HepG2 (cell line): ENCODE results near the gene DHX57. TPM values are rescaled to one million over a fixed set of nuclear protein-coding genes. Genes with fewer than 3 reads are reported as not detected.

Source experiments
- ATRX ChIP-seq: sonication (generic); formaldehyde crosslinking; IDR thresholded peaks from 2 replicates; pipeline ENCODE4 v1.4.0; 2020; ENCODE audit warnings: missing genetic modification reagents, borderline replicate concordance
- CREB1 ChIP-seq, 2 experiments: fragments of 450-650 bp in 1 of 2; IDR thresholded peaks; 2 replicates each; pipeline ENCODE4 v1.6.1; 2016 to 2017; ENCODE audit warnings: control low read depth in 1 of 2, mild to moderate bottlenecking in 1 of 2, missing compliant biosample characterization in 1 of 2, missing genetic modification characterization in 1 of 2
- ELF1 ChIP-seq: sonication (generic); formaldehyde crosslinking; IDR thresholded peaks from 2 replicates; pipeline ENCODE4 v1.4.0; 2020; ENCODE audit warnings: missing genetic modification reagents
- FLYWCH1 ChIP-seq: sonication (generic); formaldehyde crosslinking; IDR thresholded peaks from 2 replicates; pipeline ENCODE4 v1.8.1; 2023; ENCODE audit warnings: mild to moderate bottlenecking, missing genetic modification reagents
- KMT2B ChIP-seq: IDR thresholded peaks from 2 replicates; pipeline ENCODE4 v1.6.1; 2016; ENCODE audit warnings: missing genetic modification reagents, missing compliant biosample characterization
- RXRA ChIP-seq: sonication (generic); formaldehyde crosslinking; IDR thresholded peaks from 2 replicates; pipeline ENCODE4 v1.5.1; 2020; ENCODE audit warnings: missing genetic modification reagents
- RXRB ChIP-seq: IDR thresholded peaks from 2 replicates; pipeline ENCODE4 v1.6.1; 2016; ENCODE audit warnings: borderline replicate concordance, missing genetic modification reagents, missing compliant biosample characterization
- SP2 ChIP-seq: sonication (generic); formaldehyde crosslinking; IDR thresholded peaks from 2 replicates; pipeline ENCODE4 v1.5.1; 2020; ENCODE audit warnings: mild to moderate bottlenecking, missing genetic modification reagents
- ZFX ChIP-seq: sonication (generic); formaldehyde crosslinking; IDR thresholded peaks from 2 replicates; pipeline ENCODE4 v1.4.0; 2020; ENCODE audit warnings: mild to moderate bottlenecking, low read depth, missing genetic modification reagents, moderate library complexity
- ZNF12 ChIP-seq: sonication (generic); formaldehyde crosslinking; IDR thresholded peaks from 2 replicates; pipeline ENCODE4 v1.5.0; 2020; ENCODE audit warnings: missing genetic modification reagents
- ZNF274 ChIP-seq: sonication (generic); formaldehyde crosslinking; IDR thresholded peaks from 2 replicates; pipeline ENCODE4 v1.5.1; 2020; ENCODE audit warnings: mild to moderate bottlenecking, missing genetic modification reagents
- ZNF564 ChIP-seq: sonication (generic); formaldehyde crosslinking; IDR thresholded peaks from 2 replicates; pipeline ENCODE4 v1.8.1; 2023; ENCODE audit warnings: mild to moderate bottlenecking, missing genetic modification reagents
- ZNF614 ChIP-seq: IDR thresholded peaks from 2 replicates; pipeline ENCODE4 v1.6.1; 2018; ENCODE audit warnings: missing biosample characterization, missing genetic modification reagents, inconsistent platforms, borderline replicate concordance
- ZNF841 ChIP-seq: sonication (generic); formaldehyde crosslinking; IDR thresholded peaks from 2 replicates; pipeline ENCODE4 v1.8.1; 2023; ENCODE audit warnings: missing genetic modification reagents, borderline replicate concordance
- polyA plus RNA-seq, 8 experiments: library from polyadenylated mRNA; depleted of rRNA in 3 of 8; stranded (reverse) in 7 of 8; unstranded in 1 of 8; fragments of >200 nt; fragmentation: Illumina TruSeq in 4 of 8; extraction: Trizol in 4 of 8; gene quantifications; 2 replicates each; pipeline versions ENCODE4 v1.2.1 to v1.2.3, GENCODE V29; 2011 to 2016; ENCODE audit warnings: low read depth in 4 of 8, missing spikeins in 1 of 8, mixed read lengths in 1 of 8; ENCODE audit not compliant: insufficient read depth in 1 of 8
- total RNA-seq, 5 experiments: library from RNA; depleted of rRNA; stranded (reverse); fragments of >200 nt; fragmentation: Illumina TruSeq; extraction: Trizol; gene quantifications; 2 replicates each; pipeline ENCODE4 v1.2.3, GENCODE V29; 2016; ENCODE audit warnings: low read depth in 1 of 5
- TF ChIP-seq, protein P1 (sequence below): sonication (generic); formaldehyde crosslinking; IDR thresholded peaks from 2 replicates; pipeline ENCODE4 v1.8.1; 2022; ENCODE audit warnings: mild to moderate bottlenecking, missing genetic modification reagents
- TF ChIP-seq, protein P2 (sequence below): sonication (generic); formaldehyde crosslinking; IDR thresholded peaks from 2 replicates; pipeline ENCODE4 v1.4.0; 2020; ENCODE audit warnings: missing genetic modification reagents
- TF ChIP-seq, protein P3 (sequence below): sonication (generic); formaldehyde crosslinking; IDR thresholded peaks from 2 replicates; pipeline ENCODE4 v1.5.1; 2020; ENCODE audit warnings: missing genetic modification reagents, mild to moderate bottlenecking, borderline replicate concordance
- TF ChIP-seq, protein P4 (sequence below): sonication (generic); formaldehyde crosslinking; IDR thresholded peaks from 2 replicates; pipeline ENCODE4 v1.5.1; 2020; ENCODE audit warnings: mild to moderate bottlenecking, missing genetic modification reagents, moderate library complexity

Gene DHX57
- total and polyA plus RNA-seq, 2 of the 13 experiments (the other 11 are each of a cell fraction or from before 2014, with no cell fraction given): 9.2 to 24.2 TPM

DNA sequence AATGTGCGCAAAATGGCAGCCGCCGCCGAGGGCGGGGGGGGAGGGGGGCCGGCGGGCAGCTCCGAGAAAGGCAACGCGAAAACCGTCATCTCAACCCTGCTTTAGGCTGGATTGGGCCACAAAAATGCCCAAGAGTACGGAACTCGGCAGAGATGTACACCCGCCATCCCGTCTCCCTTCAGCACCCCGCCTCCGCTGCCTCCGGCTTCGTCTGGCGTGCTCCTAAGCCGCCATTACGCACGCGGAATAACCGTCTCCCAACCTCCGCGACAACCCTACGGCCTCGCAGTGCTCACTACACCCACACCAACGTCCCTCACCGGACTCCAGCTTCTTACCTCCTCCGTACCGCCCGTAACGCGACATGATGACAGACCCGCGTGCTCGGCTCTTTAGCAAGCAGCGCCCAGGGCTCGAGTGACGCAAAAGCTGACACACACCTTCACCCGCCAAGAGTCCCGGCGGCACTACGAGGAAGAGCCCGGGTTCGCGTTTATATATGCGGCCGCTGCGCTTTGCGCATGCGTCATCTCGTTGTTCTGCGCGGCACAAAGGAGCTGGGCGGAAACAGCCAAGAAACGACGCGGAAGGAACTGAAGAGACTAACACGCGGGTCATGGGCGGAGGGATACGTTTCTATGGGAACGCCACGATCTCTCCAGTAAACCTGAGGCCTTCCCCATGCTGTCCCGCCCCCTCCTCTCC lies 124.7 kb downstream of the DHX57 start, which contains the start of gene SRSF7 (continued):
- TF ChIP-seq, protein P1, sequence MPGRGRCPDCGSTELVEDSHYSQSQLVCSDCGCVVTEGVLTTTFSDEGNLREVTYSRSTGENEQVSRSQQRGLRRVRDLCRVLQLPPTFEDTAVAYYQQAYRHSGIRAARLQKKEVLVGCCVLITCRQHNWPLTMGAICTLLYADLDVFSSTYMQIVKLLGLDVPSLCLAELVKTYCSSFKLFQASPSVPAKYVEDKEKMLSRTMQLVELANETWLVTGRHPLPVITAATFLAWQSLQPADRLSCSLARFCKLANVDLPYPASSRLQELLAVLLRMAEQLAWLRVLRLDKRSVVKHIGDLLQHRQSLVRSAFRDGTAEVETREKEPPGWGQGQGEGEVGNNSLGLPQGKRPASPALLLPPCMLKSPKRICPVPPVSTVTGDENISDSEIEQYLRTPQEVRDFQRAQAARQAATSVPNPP (CRISPR knock-in tag): 0 out of 2 replicates have a peak, but pooled peaks have one; percentile 84
- TF ChIP-seq ZNF614 (CRISPR knock-in tag): peak; percentile 91
- TF ChIP-seq, protein P2, sequence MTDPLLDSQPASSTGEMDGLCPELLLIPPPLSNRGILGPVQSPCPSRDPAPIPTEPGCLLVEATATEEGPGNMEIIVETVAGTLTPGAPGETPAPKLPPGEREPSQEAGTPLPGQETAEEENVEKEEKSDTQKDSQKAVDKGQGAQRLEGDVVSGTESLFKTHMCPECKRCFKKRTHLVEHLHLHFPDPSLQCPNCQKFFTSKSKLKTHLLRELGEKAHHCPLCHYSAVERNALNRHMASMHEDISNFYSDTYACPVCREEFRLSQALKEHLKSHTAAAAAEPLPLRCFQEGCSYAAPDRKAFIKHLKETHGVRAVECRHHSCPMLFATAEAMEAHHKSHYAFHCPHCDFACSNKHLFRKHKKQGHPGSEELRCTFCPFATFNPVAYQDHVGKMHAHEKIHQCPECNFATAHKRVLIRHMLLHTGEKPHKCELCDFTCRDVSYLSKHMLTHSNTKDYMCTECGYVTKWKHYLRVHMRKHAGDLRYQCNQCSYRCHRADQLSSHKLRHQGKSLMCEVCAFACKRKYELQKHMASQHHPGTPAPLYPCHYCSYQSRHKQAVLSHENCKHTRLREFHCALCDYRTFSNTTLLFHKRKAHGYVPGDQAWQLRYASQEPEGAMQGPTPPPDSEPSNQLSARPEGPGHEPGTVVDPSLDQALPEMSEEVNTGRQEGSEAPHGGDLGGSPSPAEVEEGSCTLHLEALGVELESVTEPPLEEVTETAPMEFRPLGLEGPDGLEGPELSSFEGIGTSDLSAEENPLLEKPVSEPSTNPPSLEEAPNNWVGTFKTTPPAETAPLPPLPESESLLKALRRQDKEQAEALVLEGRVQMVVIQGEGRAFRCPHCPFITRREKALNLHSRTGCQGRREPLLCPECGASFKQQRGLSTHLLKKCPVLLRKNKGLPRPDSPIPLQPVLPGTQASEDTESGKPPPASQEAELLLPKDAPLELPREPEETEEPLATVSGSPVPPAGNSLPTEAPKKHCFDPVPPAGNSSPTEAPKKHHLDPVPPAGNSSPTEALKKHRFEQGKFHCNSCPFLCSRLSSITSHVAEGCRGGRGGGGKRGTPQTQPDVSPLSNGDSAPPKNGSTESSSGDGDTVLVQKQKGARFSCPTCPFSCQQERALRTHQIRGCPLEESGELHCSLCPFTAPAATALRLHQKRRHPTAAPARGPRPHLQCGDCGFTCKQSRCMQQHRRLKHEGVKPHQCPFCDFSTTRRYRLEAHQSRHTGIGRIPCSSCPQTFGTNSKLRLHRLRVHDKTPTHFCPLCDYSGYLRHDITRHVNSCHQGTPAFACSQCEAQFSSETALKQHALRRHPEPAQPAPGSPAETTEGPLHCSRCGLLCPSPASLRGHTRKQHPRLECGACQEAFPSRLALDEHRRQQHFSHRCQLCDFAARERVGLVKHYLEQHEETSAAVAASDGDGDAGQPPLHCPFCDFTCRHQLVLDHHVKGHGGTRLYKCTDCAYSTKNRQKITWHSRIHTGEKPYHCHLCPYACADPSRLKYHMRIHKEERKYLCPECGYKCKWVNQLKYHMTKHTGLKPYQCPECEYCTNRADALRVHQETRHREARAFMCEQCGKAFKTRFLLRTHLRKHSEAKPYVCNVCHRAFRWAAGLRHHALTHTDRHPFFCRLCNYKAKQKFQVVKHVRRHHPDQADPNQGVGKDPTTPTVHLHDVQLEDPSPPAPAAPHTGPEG: peak; percentile 83; the same call in 1 of the 2 replicates
- peak; percentile 85 for TF ChIP-seq CREB1 (IDR thresholded peaks at IDR 0.05)
- TF ChIP-seq CREB1 (CRISPR knock-in tag; IDR thresholded peaks at IDR 0.05): peak; percentile 75
- TF ChIP-seq RXRA (CRISPR knock-in tag): peak; percentile 66
- TF ChIP-seq, protein P3, sequence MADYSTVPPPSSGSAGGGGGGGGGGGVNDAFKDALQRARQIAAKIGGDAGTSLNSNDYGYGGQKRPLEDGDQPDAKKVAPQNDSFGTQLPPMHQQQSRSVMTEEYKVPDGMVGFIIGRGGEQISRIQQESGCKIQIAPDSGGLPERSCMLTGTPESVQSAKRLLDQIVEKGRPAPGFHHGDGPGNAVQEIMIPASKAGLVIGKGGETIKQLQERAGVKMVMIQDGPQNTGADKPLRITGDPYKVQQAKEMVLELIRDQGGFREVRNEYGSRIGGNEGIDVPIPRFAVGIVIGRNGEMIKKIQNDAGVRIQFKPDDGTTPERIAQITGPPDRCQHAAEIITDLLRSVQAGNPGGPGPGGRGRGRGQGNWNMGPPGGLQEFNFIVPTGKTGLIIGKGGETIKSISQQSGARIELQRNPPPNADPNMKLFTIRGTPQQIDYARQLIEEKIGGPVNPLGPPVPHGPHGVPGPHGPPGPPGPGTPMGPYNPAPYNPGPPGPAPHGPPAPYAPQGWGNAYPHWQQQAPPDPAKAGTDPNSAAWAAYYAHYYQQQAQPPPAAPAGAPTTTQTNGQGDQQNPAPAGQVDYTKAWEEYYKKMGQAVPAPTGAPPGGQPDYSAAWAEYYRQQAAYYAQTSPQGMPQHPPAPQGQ (CRISPR knock-in tag): peak; percentile 81; the same call in 1 of the 2 replicates
- TF ChIP-seq ATRX (CRISPR knock-in tag): no peak
- TF ChIP-seq ZFX (CRISPR knock-in tag): no peak; the same call in 1 of the 2 replicates
- peak; percentile 56; the same call in 1 of the 2 replicates for TF ChIP-seq ZNF12 (CRISPR knock-in tag)
- TF ChIP-seq SP2: no peak; the same call in 1 of the 2 replicates
- peak; percentile 93 for TF ChIP-seq ELF1 (CRISPR knock-in tag)
- peak; percentile 95 for TF ChIP-seq ZNF564 (CRISPR knock-in tag)
- peak; percentile 83; the same call in 1 of the 2 replicates for TF ChIP-seq KMT2B (CRISPR knock-in tag)
- TF ChIP-seq, protein P4, sequence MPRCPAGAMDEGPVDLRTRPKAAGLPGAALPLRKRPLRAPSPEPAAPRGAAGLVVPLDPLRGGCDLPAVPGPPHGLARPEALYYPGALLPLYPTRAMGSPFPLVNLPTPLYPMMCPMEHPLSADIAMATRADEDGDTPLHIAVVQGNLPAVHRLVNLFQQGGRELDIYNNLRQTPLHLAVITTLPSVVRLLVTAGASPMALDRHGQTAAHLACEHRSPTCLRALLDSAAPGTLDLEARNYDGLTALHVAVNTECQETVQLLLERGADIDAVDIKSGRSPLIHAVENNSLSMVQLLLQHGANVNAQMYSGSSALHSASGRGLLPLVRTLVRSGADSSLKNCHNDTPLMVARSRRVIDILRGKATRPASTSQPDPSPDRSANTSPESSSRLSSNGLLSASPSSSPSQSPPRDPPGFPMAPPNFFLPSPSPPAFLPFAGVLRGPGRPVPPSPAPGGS (CRISPR knock-in tag): peak; percentile 93
- peak; percentile 97 for TF ChIP-seq ZNF274
- TF ChIP-seq RXRB: peak; percentile 62; the same call in 1 of the 2 replicates
- peak; percentile 89; the same call in 1 of the 2 replicates for TF ChIP-seq ZNF841 (CRISPR knock-in tag)
- TF ChIP-seq FLYWCH1 (CRISPR knock-in tag): peak; percentile 94; the same call in 1 of the 2 replicates
